Measurements from ENCODE around the gene MAFF. TPM values are rescaled to one million over a fixed set of nuclear protein-coding genes. Genes with fewer than 3 reads are reported as not detected.

The MAFF gene
- total RNA-seq, 1 donor from 2014 or later: 3.9 TPM

- H3K27ac Mint-ChIP-seq (ENCODE audit: unreplicated experiment): no peak overlapping the region
- H3K9me3 Mint-ChIP-seq: no peaks in the 10 kb centered on the region
- no peaks in the 10 kb centered on the region for H3K27me3 Mint-ChIP-seq (ENCODE audit: low read depth)
- no peak overlapping the region for H3K4me3 Mint-ChIP-seq
- peaks cover 29% of the 10 kb centered on the region for H3K4me1 Mint-ChIP-seq
- peaks cover 9% of the 10 kb centered on the region for H3K36me3 Mint-ChIP-seq (ENCODE audit: low read depth)
- TF ChIP-seq, protein P1, sequence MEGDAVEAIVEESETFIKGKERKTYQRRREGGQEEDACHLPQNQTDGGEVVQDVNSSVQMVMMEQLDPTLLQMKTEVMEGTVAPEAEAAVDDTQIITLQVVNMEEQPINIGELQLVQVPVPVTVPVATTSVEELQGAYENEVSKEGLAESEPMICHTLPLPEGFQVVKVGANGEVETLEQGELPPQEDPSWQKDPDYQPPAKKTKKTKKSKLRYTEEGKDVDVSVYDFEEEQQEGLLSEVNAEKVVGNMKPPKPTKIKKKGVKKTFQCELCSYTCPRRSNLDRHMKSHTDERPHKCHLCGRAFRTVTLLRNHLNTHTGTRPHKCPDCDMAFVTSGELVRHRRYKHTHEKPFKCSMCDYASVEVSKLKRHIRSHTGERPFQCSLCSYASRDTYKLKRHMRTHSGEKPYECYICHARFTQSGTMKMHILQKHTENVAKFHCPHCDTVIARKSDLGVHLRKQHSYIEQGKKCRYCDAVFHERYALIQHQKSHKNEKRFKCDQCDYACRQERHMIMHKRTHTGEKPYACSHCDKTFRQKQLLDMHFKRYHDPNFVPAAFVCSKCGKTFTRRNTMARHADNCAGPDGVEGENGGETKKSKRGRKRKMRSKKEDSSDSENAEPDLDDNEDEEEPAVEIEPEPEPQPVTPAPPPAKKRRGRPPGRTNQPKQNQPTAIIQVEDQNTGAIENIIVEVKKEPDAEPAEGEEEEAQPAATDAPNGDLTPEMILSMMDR (conservative IDR thresholded peaks at IDR 0.05): no peak
- no peak for DNase-seq (ENCODE audit: low read depth, low spot score)
These were observed 35.0 kb downstream of the MAFF start for GRCh38 chr22:38236786-38237185.

GRCh38 chr22:38238519-38239071 is 36.8 kb downstream of the MAFF start:
- Mint-ChIP-seq H3K4me1 (peaks cover 44% of the 10 kb centered on the region), H3K36me3 (ENCODE audit: low read depth) (peaks cover 10% of the 10 kb centered on the region), H3K27ac (ENCODE audit: unreplicated experiment) (no peak overlapping the region), H3K4me3 (no peak overlapping the region), H3K9me3 (no peaks in the 10 kb centered on the region), H3K27me3 (ENCODE audit: low read depth) (no peaks in the 10 kb centered on the region)
- TF ChIP-seq, protein P1 (conservative IDR thresholded peaks at IDR 0.05): no peak
- DNase-seq (ENCODE audit: low read depth, low spot score): no peak

DNA sequence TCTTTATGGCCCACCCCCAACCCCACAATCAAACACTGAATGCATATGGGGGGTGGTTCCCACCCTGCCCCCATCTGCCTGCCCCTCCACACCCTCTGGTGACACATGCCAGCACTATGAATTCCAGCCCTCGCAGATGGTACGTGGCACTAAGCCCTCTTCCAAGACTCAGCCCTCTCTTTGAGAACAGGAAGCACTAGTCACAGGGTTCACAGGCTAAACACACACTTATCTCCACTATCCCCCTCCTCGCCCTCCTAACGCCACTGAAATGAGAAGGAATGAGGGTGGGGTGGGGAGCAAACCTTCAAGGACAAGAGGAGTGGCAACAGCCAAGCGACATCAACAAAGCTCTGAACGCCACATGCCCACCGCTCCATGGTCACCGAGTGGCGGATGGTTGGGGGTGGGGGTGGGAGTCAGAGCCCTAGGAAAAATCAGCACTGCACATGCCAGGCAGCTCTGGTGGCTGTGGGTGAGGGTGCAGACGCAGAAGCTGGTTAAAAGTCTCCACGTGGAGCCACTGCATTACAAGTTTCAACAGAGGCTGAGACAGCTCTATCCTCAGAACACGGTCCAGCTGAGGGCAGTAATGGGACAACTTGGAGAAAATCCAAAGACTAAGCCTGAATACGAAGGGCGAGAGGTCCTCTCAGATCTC is 37.4 kb downstream of the MAFF start:
- Mint-ChIP-seq H3K4me1 (peaks cover 51% of the 10 kb centered on the region), H3K4me3 (no peak overlapping the region), H3K9me3 (no peaks in the 10 kb centered on the region), H3K36me3 (ENCODE audit: low read depth) (peaks cover 11% of the 10 kb centered on the region), H3K27me3 (ENCODE audit: low read depth) (no peaks in the 10 kb centered on the region), H3K27ac (ENCODE audit: unreplicated experiment) (no peak overlapping the region)
- TF ChIP-seq, protein P1 (conservative IDR thresholded peaks at IDR 0.05): no peak
- no peak for DNase-seq (ENCODE audit: low read depth, low spot score)

GRCh38 chr22:38240734-38241252 is 39.0 kb downstream of the MAFF start:
- Mint-ChIP-seq H3K36me3 (ENCODE audit: low read depth) (peaks cover 5% of the 10 kb centered on the region), H3K27ac (ENCODE audit: unreplicated experiment) (peak overlapping the region; percentile 44), H3K4me1 (peaks cover 47% of the 10 kb centered on the region), H3K4me3 (peak overlapping the region; percentile 8), H3K9me3 (no peaks in the 10 kb centered on the region), H3K27me3 (ENCODE audit: low read depth) (no peaks in the 10 kb centered on the region)
- no peak for DNase-seq (ENCODE audit: low read depth, low spot score)
- TF ChIP-seq, protein P1 (conservative IDR thresholded peaks at IDR 0.05): no peak

GRCh38 chr22:38243007-38243765 is 41.4 kb downstream of the MAFF start:
- peak; percentile 70 for DNase-seq (ENCODE audit: low read depth, low spot score)
- peak overlapping the region; percentile 41 for H3K4me3 Mint-ChIP-seq
- TF ChIP-seq, protein P1 (conservative IDR thresholded peaks at IDR 0.05): no peak

More at GRCh38 chr22:38243007-38243765, 41.4 kb downstream of the MAFF start:
- H3K36me3 Mint-ChIP-seq (ENCODE audit: low read depth): peaks cover 5% of the 10 kb centered on the region
- no peaks in the 10 kb centered on the region for H3K9me3 Mint-ChIP-seq
- H3K27me3 Mint-ChIP-seq (ENCODE audit: low read depth): no peaks in the 10 kb centered on the region
- H3K4me1 Mint-ChIP-seq: peaks cover 47% of the 10 kb centered on the region
- peak overlapping the region; percentile 95 for H3K27ac Mint-ChIP-seq (ENCODE audit: unreplicated experiment)

Measured in neural crest cell (in vitro differentiated cells).